AG04449 (cell line): ENCODE data around the gene RAE1.

Experiments used
- CTCF ChIA-PET: fragments of 350-600 bp; formaldehyde crosslinking; extraction: SDS; loops from one replicate; lab custom pipeline; 2021; ENCODE audit warnings: antibody characterized with exemption; lab: Yijun Ruan, JAX
- POLR2A ChIA-PET: fragments of 400-600, 350-600 bp; formaldehyde crosslinking; extraction: SDS; loops from one replicate; lab custom pipeline; 2020; ENCODE audit warnings: antibody characterized with exemption, inconsistent platforms; lab: Yijun Ruan, JAX
- DNase-seq: peaks from one replicate; pipeline ENCODE4 v3.0.0-alpha.2; 2010; ENCODE audit warnings: low read depth, low spot score
- H3K4me3 ChIP-seq: 2 replicates; pipeline ENCODE4 v1.5.1; 2011; ENCODE audit warnings: low read depth, mild to moderate bottlenecking, control low read depth, low read length
- TF ChIP-seq, protein P1 (sequence below): IDR thresholded peaks from one replicate; pipeline ENCODE4 v1.5.1; 2011; ENCODE audit warnings: mild to moderate bottlenecking, moderate library complexity, low read length, control low read depth, inconsistent platforms; ENCODE audit not compliant: insufficient read depth; ENCODE audit errors: missing control alignments

Gene RAE1

DNA sequence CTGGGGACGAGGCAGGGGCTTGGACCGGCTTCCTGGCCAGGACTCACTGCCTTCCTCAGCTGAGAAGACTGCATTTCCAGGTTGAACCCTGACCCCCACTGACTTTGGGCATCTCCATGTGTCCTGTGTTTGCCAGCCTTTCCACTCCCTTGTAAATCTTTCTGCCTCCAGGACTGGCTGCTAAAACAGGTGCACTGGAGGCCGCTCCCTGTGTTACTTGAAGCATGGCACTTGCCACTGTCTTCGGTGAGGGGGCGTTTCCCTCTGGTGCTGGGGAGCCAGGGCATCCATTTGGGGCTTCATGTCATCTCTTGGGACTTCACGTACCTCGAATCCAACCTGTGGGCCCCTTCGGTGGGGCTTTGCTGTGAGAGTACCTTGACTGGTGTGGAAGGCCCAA is 33.4 kb downstream of the RAE1 start:
- TF ChIP-seq, protein P1, sequence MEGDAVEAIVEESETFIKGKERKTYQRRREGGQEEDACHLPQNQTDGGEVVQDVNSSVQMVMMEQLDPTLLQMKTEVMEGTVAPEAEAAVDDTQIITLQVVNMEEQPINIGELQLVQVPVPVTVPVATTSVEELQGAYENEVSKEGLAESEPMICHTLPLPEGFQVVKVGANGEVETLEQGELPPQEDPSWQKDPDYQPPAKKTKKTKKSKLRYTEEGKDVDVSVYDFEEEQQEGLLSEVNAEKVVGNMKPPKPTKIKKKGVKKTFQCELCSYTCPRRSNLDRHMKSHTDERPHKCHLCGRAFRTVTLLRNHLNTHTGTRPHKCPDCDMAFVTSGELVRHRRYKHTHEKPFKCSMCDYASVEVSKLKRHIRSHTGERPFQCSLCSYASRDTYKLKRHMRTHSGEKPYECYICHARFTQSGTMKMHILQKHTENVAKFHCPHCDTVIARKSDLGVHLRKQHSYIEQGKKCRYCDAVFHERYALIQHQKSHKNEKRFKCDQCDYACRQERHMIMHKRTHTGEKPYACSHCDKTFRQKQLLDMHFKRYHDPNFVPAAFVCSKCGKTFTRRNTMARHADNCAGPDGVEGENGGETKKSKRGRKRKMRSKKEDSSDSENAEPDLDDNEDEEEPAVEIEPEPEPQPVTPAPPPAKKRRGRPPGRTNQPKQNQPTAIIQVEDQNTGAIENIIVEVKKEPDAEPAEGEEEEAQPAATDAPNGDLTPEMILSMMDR: no peak
- ChIA-PET CTCF (interaction anchor here (1.6 to 5.4 kb wide), 2 partner anchors 111 to 114 kb away, joined by 6 to 49 read pairs; no protein-coding TSS in a partner anchor), POLR2A (no interaction called here)
- no peak overlapping the region for H3K4me3 ChIP-seq
- DNase-seq: no peak

DNA sequence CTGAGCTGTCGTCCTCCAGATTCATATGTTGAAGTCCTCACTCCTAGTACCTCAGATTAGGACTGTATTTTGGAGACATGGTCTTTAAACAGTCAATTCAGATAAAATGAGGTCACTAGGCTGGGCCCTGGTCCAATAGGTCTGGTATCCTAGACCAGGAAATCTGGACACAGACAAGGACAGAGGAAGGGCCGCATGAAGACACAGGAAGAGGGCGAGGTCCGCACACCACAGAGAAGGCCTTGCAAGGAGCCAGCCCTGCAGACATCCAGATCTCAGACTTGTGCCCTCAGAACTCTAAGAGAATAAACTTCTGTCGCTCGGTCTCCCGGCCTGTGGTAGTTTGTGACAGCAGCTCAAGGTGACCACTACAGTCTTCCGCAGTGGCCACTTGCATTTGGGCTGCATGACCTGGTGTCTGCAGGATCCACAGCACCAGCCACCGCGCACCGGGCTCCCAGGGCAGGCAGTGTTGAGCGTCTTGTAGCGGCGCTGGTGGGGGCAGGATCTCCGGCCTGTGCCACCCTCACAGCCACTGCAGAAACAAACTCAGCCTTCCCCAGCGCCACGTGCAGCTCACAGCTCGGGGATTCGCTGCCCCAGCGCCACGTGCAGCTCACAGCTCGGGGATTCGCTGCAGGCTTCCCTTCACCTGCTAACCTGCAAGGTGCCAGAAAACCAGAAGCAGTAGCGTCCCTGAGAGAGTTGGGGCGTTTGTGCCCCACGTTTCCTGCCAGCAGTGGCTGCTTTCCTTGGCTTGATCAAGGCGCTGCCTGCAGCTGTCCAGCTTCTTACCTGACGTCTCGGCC is 34.1 kb downstream of the RAE1 start:
- CTCF ChIA-PET: interaction anchor here (0.9 to 5.4 kb wide), 3 partner anchors 8 to 113 kb away, joined by 4 to 49 read pairs (median 6); no protein-coding TSS in a partner anchor
- POLR2A ChIA-PET: no interaction called here

DNA sequence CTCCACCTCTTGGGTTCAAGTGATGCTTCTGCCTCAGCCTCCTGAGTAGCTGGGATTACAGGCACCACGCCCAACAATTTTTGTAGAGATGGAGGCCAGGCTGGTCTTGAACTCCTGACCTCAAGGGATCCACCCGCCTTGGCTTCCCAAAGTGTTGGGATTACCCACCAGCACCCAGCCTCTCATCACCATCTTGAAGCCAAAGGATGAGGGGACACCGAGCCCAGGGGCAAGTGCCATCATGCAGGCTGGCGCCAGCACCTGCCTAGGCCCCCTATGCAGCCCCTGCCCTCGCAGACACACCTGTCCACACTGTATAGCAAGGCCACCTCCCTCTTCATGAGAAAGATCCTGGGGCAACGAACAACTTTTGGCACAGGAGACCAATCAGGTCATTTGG is 34.9 kb downstream of the RAE1 start:
- TF ChIP-seq, protein P1: no peak
- CTCF ChIA-PET: interaction anchor here (0.9 to 5.4 kb wide), 4 partner anchors 9 to 112 kb away, joined by 4 to 49 read pairs (median 8); no protein-coding TSS in a partner anchor
- DNase-seq: no peak
- H3K4me3 ChIP-seq: no peak overlapping the region
- POLR2A ChIA-PET: no interaction called here

More for the DNA sequence above, 34.1 kb downstream of the RAE1 start:
- TF ChIP-seq, protein P1: no peak
- no peak for DNase-seq
- no peak overlapping the region for H3K4me3 ChIP-seq

DNA sequence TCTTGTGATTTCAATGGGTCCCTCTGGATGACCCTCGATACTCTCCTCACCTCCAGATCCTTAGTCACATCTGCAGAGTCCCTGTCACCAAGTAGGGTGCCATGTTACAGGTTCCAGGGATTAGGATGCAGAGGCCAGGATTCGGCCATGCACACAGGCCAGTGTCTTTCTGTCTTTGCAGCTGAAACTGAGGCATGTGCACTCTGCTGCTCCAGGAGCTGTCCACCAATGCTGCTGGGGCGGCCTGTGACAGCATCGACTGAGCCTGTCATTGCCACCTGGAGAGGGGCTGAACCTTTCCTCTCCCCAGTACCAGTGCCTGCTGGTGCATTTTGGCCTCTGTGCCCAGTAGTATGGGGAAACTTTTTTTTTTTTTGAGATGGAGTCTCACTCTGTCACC is 35.7 kb downstream of the RAE1 start:
- ChIA-PET CTCF (interaction anchor here (1.4 to 2.5 kb wide), 4 partner anchors 10 to 111 kb away, joined by 5 to 10 read pairs (median 8); no protein-coding TSS in a partner anchor), POLR2A (no interaction called here)
- TF ChIP-seq, protein P1: no peak
- no peak for DNase-seq
- H3K4me3 ChIP-seq: no peak overlapping the region

DNA sequence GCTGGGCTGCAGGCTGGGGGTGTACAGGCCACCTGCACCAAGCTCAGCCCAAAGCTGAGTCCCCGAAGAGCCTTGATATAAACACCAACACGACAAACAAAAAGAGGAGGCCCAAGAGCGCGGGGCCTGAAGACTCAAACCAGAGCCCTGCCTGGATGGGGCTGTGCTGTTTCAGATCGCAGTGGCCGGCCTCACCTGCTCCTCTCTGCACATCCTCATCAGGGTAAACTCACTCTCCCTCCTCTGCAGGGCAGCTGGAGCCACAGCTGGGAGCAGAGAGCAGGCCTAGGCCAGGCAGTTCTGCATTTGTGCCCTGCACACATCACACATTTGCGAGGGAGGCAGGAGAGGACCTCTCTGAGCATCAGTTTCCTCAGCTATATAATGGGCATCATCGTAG is 36.4 kb downstream of the RAE1 start:
- DNase-seq: no peak
- no peak overlapping the region for H3K4me3 ChIP-seq
- CTCF ChIA-PET: interaction anchor here (1.1 to 2.5 kb wide), 6 partner anchors 8 to 111 kb away, joined by 4 to 10 read pairs (median 7); no protein-coding TSS in a partner anchor
- POLR2A ChIA-PET: no interaction called here
- TF ChIP-seq, protein P1: no peak

DNA sequence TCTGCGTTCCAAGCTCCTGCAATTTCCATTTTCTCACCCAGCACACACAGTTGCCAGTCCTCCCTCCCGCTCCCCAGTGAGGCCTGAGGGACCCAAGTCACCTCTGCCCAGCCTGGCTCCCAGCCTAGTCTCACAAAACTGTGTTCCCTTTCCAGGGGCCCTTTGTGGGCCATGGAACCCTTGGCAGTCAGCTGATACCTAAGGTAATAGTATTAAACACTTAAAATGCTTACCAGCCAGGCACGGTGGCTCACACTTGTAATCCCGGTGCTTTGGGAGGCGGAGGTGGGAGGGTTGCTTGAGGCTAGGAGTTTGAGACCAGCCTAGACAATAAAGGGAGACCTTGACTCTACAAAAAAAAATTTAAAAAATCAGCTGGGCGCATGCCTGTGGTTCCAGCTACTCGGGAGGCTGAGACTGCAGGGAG is 36.9 kb downstream of the RAE1 start:
- POLR2A ChIA-PET: no interaction called here
- CTCF ChIA-PET: interaction anchor here (1.1 to 2.5 kb wide), 6 partner anchors 8 to 110 kb away, joined by 4 to 10 read pairs (median 7); no protein-coding TSS in a partner anchor

More for the DNA sequence above, 36.9 kb downstream of the RAE1 start:
- TF ChIP-seq, protein P1: no peak
- H3K4me3 ChIP-seq: no peak overlapping the region
- no peak for DNase-seq
